Ovary (tissue), 9 donors: Measurements from ENCODE around the gene ZSCAN21. TPM values are rescaled to one million over a fixed set of nuclear protein-coding genes. Genes with fewer than 3 reads are reported as not detected.

Experiments used
- DNase-seq, 5 donors: peaks; one replicate each; pipeline ENCODE4 v3.0.0-alpha.2; 2019 to 2020
- H3K27ac ChIP-seq, 2 donors: fragments of 200-600 bp; one replicate each; pipeline versions ENCODE4 v1.5.1 to v1.8.0; 2019 to 2022
- H3K27me3 ChIP-seq: fragments of 200-600 bp; one replicate; pipeline ENCODE4 v1.8.0; 2022
- H3K36me3 ChIP-seq: fragments of 200-600 bp; sonication (generic); one replicate; pipeline ENCODE4 v1.5.1; 2019
- H3K4me1 ChIP-seq: one replicate; pipeline ENCODE4 v1.8.1; 2013; ENCODE audit warnings: mild to moderate bottlenecking, moderate library complexity; ENCODE audit not compliant: insufficient read depth
- H3K4me3 ChIP-seq: fragments of 200-600 bp; sonication (generic); one replicate; pipeline ENCODE4 v1.5.1; 2017
- H3K9me3 ChIP-seq, 2 donors: fragments of 200-600 bp in 1 of 2; sonication (generic) in 1 of 2; one replicate each; pipeline versions ENCODE4 v1.5.1 to v1.8.1; 2013 to 2019; ENCODE audit warnings: mild to moderate bottlenecking in 1 of 2, moderate library complexity in 1 of 2
- EP300 ChIP-seq: sonication (generic); formaldehyde crosslinking; IDR thresholded peaks from one replicate; pipeline ENCODE4 v1.6.1; 2017; ENCODE audit warnings: antibody characterized with exemption
- POLR2A ChIP-seq: fragments of 450-650 bp; IDR thresholded peaks from one replicate; pipeline ENCODE4 v1.6.1; 2017; ENCODE audit warnings: antibody characterized with exemption, mild to moderate bottlenecking, moderate library complexity
- WGBS, 3 donors: extraction: QIAGEN DNeasy Blood & Tissue Kit in 1 of 3; methylation state at CpG; one replicate each; pipeline versions ENCODE4 v1.1.5 to v1.1.7; 2013 to 2017; 5-methylcytosine and 5-hydroxymethylcytosine counted together
- intact Hi-C, 4 donors: fragments of 100-400 bp; cut with DNase I; formaldehyde crosslinking; loops; one replicate each; pipeline versions ENCODE4 v1.11.0 to v1.15.1; 2022 to 2023
- polyA plus RNA-seq, 2 donors: library from polyadenylated mRNA; stranded (reverse); fragments of 200-250 nt in 1 of 2; fragments of 350-450 nt in 1 of 2; fragmentation: Illumina TruSeq in 1 of 2; extraction: RNeasy Lipid Tissue Mini Kit (QIAGEN cat#74804) in 1 of 2; gene quantifications; one replicate each; pipeline ENCODE4 v1.2.3, GENCODE V29; 2013 to 2014
- total RNA-seq, 7 donors: library from RNA; depleted of rRNA in 2 of 7; stranded (reverse); fragments of >200 nt in 2 of 7; fragmentation: NEBNext Ultra II Directional in 3 of 7; extraction: Animal tissue kit (Norgen Biotek cat#: 25700) in 3 of 7; gene quantifications; one replicate each; pipeline versions ENCODE4 v1.1.0 to v1.2.4, GENCODE V29; 2016 to 2023
- TF ChIP-seq, protein P1 (sequence below), 3 donors: fragments of 450-650 bp in 2 of 3; fragments of 200-600 bp in 1 of 3; IDR thresholded peaks; one replicate each; pipeline versions ENCODE4 v1.5.1 to v1.8.0; 2016 to 2022; ENCODE audit warnings: antibody characterized with exemption in 3 of 3, mild to moderate bottlenecking in 1 of 3
- donor health status: DM: no; HTN: no; CAD: no; lungs with moderate emphysema.
- donor health status: DM: no; HTN: no; CAD: no.
- donor health status: Bipolar disorder and iron deficiency.
- donor health status: DM: yes; HTN: yes; CAD: no.
- donor health status: DM: no; HTN: no; CAD: no.
- donor health status: DM: yes; HTN: yes; CAD: no.

The ZSCAN21 gene
- total and polyA plus RNA-seq, 9 donors, result 9.2 to 16.2 (median 12.3) TPM

DNA sequence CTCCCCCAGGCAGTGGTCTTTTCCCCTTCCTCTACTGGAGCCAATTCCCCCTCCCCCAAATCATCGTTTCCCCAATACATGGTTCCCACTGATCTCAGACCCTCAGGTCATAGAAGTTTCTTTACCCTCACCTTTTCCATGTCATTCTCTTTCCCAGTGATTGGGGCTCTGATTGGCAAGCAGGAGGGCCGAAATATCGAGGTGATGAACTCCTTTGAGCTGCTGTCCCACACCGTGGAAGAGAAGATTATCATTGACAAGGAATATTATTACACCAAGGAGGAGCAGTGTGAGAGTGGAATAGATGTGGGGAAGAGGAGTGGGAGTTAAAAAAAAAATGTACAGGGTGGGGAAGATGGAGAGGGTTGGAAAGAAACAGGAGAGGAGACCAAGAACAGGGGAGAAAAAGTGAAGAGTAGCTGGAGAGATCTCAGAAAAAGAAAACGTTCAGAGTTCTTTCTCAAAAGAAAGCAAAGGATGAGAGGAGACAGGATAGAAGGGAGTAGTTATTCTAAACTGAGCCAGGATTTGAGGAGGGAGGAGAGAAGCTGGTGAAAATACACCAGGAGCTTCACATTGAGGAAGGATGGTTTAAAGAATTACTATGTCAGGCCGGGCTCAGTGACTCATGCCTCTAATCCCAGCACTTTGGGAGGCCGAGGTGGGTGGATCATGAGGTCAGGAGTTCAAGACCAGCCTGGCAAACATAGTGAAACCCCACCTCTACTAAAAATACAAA is 40.1 kb downstream of the ZSCAN21 start:
- no peak for DNase-seq
- TF ChIP-seq EP300 (no peak), POLR2A (no peak)
- TF ChIP-seq, protein P1, sequence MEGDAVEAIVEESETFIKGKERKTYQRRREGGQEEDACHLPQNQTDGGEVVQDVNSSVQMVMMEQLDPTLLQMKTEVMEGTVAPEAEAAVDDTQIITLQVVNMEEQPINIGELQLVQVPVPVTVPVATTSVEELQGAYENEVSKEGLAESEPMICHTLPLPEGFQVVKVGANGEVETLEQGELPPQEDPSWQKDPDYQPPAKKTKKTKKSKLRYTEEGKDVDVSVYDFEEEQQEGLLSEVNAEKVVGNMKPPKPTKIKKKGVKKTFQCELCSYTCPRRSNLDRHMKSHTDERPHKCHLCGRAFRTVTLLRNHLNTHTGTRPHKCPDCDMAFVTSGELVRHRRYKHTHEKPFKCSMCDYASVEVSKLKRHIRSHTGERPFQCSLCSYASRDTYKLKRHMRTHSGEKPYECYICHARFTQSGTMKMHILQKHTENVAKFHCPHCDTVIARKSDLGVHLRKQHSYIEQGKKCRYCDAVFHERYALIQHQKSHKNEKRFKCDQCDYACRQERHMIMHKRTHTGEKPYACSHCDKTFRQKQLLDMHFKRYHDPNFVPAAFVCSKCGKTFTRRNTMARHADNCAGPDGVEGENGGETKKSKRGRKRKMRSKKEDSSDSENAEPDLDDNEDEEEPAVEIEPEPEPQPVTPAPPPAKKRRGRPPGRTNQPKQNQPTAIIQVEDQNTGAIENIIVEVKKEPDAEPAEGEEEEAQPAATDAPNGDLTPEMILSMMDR (IDR thresholded peaks at IDR 0.05), result no peak
- no peaks in the 10 kb centered on the region for H3K4me1 ChIP-seq
- peak overlapping the region in 1 of 2 donors; percentile 68 for H3K27ac ChIP-seq
- peak overlapping the region; percentile 69 for H3K4me3 ChIP-seq
- H3K9me3 ChIP-seq, result no peaks in the 10 kb centered on the region
- intact Hi-C loops, result no loop called here
- H3K27me3 ChIP-seq, result no peaks in the 10 kb centered on the region
- H3K36me3 ChIP-seq, result no peaks in the 10 kb centered on the region
- 11 to 19% (median 11%) methylated on average over 7 of the region's 7 CpGs for WGBS, 3 donors

- H3K4me1 ChIP-seq, result no peaks in the 10 kb centered on the region
- H3K9me3 ChIP-seq, result no peaks in the 10 kb centered on the region
- no peak for DNase-seq
- intact Hi-C loops, result no loop called here
- 86% methylated on average over 14 of the region's 14 CpGs for WGBS, 3 donors
- H3K36me3 ChIP-seq, result no peaks in the 10 kb centered on the region
- H3K27ac ChIP-seq, result no peak overlapping the region
- TF ChIP-seq POLR2A (no peak), EP300 (no peak)
- TF ChIP-seq, protein P1 (IDR thresholded peaks at IDR 0.05), result no peak
- H3K27me3 ChIP-seq, result no peaks in the 10 kb centered on the region
- no peak overlapping the region for H3K4me3 ChIP-seq
These were observed 41.2 kb downstream of the ZSCAN21 start for GRCh38 chr7:100090527-100091410.

DNA sequence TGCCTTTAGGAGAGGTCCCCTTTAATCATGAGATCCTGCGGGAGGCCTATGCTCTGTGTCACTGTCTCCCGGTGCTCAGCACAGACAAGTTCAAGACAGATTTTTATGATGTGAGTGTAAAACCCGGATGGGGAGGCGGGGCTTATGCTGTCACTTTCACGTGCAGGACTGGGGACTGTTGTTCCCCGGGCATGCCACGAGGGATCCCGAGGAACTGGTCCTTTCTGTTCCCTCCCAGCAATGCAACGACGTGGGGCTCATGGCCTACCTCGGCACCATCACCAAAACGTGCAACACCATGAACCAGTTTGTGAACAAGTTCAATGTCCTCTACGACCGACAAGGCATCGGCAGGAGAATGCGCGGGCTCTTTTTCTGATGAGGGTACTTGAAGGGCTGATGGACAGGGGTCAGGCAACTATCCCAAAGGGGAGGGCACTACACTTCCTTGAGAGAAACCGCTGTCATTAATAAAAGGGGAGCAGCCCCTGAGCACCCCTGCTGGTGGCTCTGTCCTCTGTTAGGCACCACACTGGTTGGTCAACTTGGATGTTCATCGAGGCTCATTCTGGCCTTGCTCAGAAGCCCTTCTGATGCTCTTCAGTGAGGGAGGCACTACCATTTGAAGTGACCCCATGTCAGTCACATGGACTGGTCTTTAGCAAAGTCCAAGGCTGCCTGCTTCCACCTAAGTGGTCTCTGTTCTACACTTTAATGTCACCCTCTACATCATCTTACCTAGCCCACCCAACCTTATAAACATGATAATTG is 42.0 kb downstream of the ZSCAN21 start:
- no peaks in the 10 kb centered on the region for H3K9me3 ChIP-seq
- DNase-seq, result no peak
- no peak overlapping the region for H3K4me3 ChIP-seq
- H3K4me1 ChIP-seq, result no peaks in the 10 kb centered on the region
- intact Hi-C loops, result no loop called here
- WGBS, 3 donors, result 55 to 57% (median 55%) methylated on average over 19 of the region's 19 CpGs
- H3K27me3 ChIP-seq, result no peaks in the 10 kb centered on the region
- H3K27ac ChIP-seq, result no peak overlapping the region
- H3K36me3 ChIP-seq, result no peaks in the 10 kb centered on the region
- TF ChIP-seq, protein P1 (IDR thresholded peaks at IDR 0.05), result no peak
- TF ChIP-seq EP300, result no peak
- TF ChIP-seq POLR2A, result no peak

- Histone ChIP-seq H3K27ac (no peak overlapping the region), H3K27me3 (no peaks in the 10 kb centered on the region), H3K4me1 (no peaks in the 10 kb centered on the region), H3K4me3 (no peak overlapping the region), H3K36me3 (no peaks in the 10 kb centered on the region), H3K9me3 (no peaks in the 10 kb centered on the region)
- TF ChIP-seq POLR2A, result no peak
- TF ChIP-seq, protein P1 (IDR thresholded peaks at IDR 0.05), result no peak
- TF ChIP-seq EP300, result no peak
- 31 to 37% (median 36%) methylated on average over 8 of the region's 8 CpGs for WGBS, 3 donors
- intact Hi-C loops, result no loop called here
- no peak for DNase-seq
These were observed 43.5 kb downstream of the ZSCAN21 start for GRCh38 chr7:100093054-100093453.
